RWPE2 (cell line): Measurements from ENCODE around the gene PSMD13.

Experiments used
- ATAC-seq: fragments of 200-7000 bp; cut with Tn5 transposase; 3 replicates; pipeline ENCODE4 v1.9.1; 2021; ENCODE audit warnings: low read depth
- DNase-seq: peaks from one replicate; pipeline ENCODE4 v3.0.0-alpha.2; 2020; ENCODE audit warnings: low spot score
- H3K27ac ChIP-seq: fragments of 450-650 bp; 2 replicates; pipeline ENCODE4 v1.5.1; 2017; ENCODE audit warnings: mild to moderate bottlenecking; ENCODE audit not compliant: poor library complexity, severe bottlenecking
- H3K27me3 ChIP-seq: fragments of 250-450 bp; sonication (Bioruptor Pico); 2 replicates; pipeline ENCODE4 v1.5.1; 2021; ENCODE audit warnings: mild to moderate bottlenecking, moderate library complexity; ENCODE audit not compliant: insufficient read depth, poor library complexity, severe bottlenecking
- H3K36me3 ChIP-seq: fragments of 250-450 bp; sonication (Bioruptor Pico); 2 replicates; pipeline ENCODE4 v1.5.1; 2020; ENCODE audit warnings: low read depth, mild to moderate bottlenecking, moderate library complexity
- H3K4me1 ChIP-seq: fragments of 250-450 bp; sonication (Bioruptor Pico); 2 replicates; pipeline ENCODE4 v1.5.1; 2021; ENCODE audit warnings: mild to moderate bottlenecking, moderate library complexity; ENCODE audit not compliant: insufficient read depth, poor library complexity, severe bottlenecking
- H3K4me3 ChIP-seq: fragments of 250-450 bp; sonication (Bioruptor Pico); 2 replicates; pipeline ENCODE4 v1.5.1; 2021; ENCODE audit warnings: mild to moderate bottlenecking, moderate library complexity; ENCODE audit not compliant: severe bottlenecking
- H3K9me3 ChIP-seq: fragments of 250-450 bp; sonication (Bioruptor Pico); 2 replicates; pipeline ENCODE4 v1.5.1; 2021; ENCODE audit warnings: mild to moderate bottlenecking, moderate library complexity; ENCODE audit not compliant: severe bottlenecking
- TF ChIP-seq, protein P1 (sequence below): fragments of 450-650 bp; IDR thresholded peaks from one replicate; pipeline ENCODE4 v1.5.1; 2017; ENCODE audit warnings: mild to moderate bottlenecking, moderate library complexity; ENCODE audit not compliant: poor library complexity, severe bottlenecking

Gene PSMD13

DNA sequence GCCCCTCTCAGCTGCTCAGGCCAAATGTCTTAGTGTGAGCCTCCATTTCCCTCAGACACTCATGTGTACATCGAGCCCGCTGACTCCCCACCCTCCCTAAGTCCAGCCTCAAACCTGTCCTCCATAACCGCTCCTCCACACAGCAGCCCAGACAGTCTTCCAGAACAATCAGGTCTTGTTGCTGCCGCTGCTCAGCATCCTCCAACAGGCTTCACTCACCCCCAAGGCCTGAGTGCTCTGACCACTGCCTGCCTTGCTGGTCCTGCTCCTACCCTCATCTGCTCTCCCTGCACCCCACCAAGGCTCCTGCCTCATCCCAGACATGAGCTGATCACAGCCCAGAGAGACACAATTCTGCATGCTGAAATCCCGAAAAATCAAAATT is 17.1 kb downstream of the PSMD13 start:
- ATAC-seq (no peak), DNase-seq (no peak)
- Histone ChIP-seq H3K27ac (no peak overlapping the region), H3K4me1 (no peaks in the 10 kb centered on the region), H3K36me3 (peaks cover 31% of the 10 kb centered on the region), H3K9me3 (no peaks in the 10 kb centered on the region), H3K4me3 (no peak overlapping the region), H3K27me3 (no peaks in the 10 kb centered on the region)
- TF ChIP-seq, protein P1, sequence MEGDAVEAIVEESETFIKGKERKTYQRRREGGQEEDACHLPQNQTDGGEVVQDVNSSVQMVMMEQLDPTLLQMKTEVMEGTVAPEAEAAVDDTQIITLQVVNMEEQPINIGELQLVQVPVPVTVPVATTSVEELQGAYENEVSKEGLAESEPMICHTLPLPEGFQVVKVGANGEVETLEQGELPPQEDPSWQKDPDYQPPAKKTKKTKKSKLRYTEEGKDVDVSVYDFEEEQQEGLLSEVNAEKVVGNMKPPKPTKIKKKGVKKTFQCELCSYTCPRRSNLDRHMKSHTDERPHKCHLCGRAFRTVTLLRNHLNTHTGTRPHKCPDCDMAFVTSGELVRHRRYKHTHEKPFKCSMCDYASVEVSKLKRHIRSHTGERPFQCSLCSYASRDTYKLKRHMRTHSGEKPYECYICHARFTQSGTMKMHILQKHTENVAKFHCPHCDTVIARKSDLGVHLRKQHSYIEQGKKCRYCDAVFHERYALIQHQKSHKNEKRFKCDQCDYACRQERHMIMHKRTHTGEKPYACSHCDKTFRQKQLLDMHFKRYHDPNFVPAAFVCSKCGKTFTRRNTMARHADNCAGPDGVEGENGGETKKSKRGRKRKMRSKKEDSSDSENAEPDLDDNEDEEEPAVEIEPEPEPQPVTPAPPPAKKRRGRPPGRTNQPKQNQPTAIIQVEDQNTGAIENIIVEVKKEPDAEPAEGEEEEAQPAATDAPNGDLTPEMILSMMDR: no peak

DNA sequence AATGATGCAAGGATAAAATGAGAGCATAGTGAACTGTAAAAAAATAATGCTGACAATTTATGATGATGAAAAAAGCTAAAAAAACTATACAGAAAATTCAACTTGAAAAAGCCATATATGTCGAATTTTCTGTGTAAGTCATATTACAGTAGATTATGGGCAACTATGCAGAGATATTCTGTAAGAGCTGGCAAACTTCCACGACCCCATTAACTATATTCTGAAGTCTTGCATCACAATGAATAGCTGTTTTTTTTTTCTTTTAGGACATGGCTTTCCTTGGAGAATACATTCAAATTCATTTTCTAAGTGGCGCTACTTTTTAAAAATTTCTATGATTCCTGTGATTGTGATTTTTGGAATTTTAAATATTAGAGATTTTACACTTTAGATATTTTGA is 18.4 kb downstream of the PSMD13 start:
- H3K4me3 ChIP-seq: no peak overlapping the region
- peaks cover 22% of the 10 kb centered on the region for H3K36me3 ChIP-seq
- no peak for DNase-seq
- H3K9me3 ChIP-seq: no peaks in the 10 kb centered on the region
- no peak overlapping the region for H3K27ac ChIP-seq
- H3K4me1 ChIP-seq: no peaks in the 10 kb centered on the region
- H3K27me3 ChIP-seq: no peaks in the 10 kb centered on the region
- TF ChIP-seq, protein P1: no peak
- no peak for ATAC-seq

DNA sequence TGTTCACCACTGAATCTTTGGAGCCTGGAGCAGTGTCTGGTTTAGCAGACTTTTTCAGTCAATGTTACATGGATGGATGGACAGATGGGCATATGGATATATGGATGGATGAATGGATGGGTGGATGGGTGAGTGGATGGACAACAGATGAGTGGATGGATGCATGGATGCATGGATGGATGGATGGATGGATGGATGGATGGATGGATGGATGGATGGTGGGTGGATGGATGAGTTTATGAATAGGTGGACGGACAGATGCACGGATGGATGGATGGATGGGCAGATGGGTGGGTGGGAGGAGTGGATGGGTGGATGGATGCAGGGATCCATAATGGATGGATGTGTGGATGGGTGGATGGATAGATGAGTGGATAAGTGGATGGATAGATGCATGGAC is 19.0 kb downstream of the PSMD13 start:
- Histone ChIP-seq H3K27ac (no peak overlapping the region), H3K4me3 (no peak overlapping the region), H3K36me3 (peaks cover 16% of the 10 kb centered on the region), H3K4me1 (no peaks in the 10 kb centered on the region), H3K9me3 (no peaks in the 10 kb centered on the region), H3K27me3 (no peaks in the 10 kb centered on the region)
- no peak for DNase-seq
- TF ChIP-seq, protein P1: no peak
- ATAC-seq: no peak

DNA sequence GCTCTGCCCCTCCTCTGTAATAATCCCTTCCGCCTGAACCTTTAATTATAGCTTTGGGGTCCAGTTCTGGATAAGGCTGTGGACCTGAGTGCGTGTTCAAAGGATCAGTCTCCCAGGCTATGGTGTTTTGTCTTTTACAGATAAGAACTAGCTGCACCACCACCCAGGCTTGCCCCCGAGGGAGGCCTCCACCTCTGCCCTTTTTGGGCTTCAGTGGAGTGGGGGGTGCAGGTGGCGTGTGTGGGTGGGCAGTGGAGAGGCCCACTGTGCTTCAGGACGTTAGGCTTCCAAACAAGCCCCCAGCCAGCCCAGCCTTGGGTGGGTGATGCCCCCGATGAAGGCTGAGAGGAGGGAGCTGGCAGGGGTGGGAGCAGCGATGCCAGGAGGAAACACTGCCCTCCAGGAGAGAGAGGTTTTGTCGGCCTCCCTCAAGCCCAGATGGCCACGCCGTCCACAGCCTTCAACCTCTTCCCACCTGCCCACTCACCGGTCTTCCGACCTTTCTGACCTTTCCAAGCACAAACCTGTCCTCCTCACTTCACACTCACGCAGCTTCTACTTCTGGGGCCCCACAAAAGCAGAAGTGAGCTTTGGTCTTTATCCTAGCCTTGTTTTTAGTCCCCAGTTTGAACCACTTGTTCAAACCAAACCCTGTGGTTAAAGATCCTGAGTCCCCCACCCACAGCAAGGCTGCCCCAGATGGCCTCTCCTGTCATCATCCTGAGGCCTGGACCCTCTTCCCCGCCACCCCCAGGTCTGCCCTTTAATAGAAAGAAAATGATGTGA is 20.4 kb downstream of the PSMD13 start:
- no peaks in the 10 kb centered on the region for H3K9me3 ChIP-seq
- no peak overlapping the region for H3K27ac ChIP-seq
- no peak for ATAC-seq
- peaks cover 2% of the 10 kb centered on the region for H3K36me3 ChIP-seq
- DNase-seq: no peak
- TF ChIP-seq, protein P1: no peak
- no peaks in the 10 kb centered on the region for H3K4me1 ChIP-seq
- no peaks in the 10 kb centered on the region for H3K27me3 ChIP-seq
- no peak overlapping the region for H3K4me3 ChIP-seq
